ENCODE results near the gene APPBP2. TPM values are rescaled to one million over a fixed set of nuclear protein-coding genes. Genes with fewer than 3 reads are reported as not detected.

APPBP2 gene
- 30.6 and 36.8 TPM in 2 replicates for total RNA-seq

GRCh38 chr17:60525685-60526514 lies at the start of gene APPBP2:
TSS of gene APPBP2 (minus strand) at chr17:60526242. CDS start at chr17:60525931, 311 bp downstream.

GRCh38 chr17:60422162-60422665 lies 103.8 kb downstream of the APPBP2 start, which contains the start of gene CHCT1:
TSS of gene CHCT1 (plus strand) at chr17:60422489. CDS start at chr17:60422593, 104 bp downstream.

Other genes with a start within 250 kb of the APPBP2 start
- 53.6 and 62.5 TPM in 2 replicates for gene USP32, start 134.1 kb downstream of the APPBP2 start, total RNA-seq
- gene CHCT1, start 103.8 kb downstream of the APPBP2 start, total RNA-seq: 0.19 TPM in 1 of 2 replicates, not detected in the other
- gene PPM1D, start 74.0 kb upstream of the APPBP2 start, total RNA-seq: 4.1 and 5.3 TPM in 2 replicates
- gene BCAS3, start 151.6 kb upstream of the APPBP2 start, total RNA-seq: 45.0 and 57.8 TPM in 2 replicates

Data from aortic smooth muscle cell (primary cell).